ENCODE data around the gene ZNF558.

ZNF558 gene

DNA sequence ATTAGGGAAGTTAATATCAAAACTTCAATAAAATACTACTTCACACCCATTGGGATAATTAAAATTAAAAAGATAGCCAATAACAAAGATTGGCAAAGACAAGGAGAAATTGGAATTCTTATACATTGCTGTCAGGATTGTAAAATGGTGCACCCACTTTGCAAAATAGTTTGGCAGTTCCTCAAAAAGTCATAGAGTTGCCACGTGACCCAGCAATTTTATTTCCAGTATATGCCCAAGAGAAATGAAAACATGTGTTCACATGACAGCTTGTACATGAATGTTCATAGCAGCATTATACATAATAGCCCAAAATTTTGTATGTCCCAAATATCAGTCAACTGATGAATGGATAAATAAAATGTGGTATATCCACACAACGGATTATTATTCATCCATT, 3.3 kb upstream of the ZNF558 start:
- no peak overlapping the region for H3K27ac ChIP-seq
- no peaks in the 10 kb centered on the region for H3K9me3 ChIP-seq (ENCODE audit: severe bottlenecking)
- H3K36me3 ChIP-seq: no peaks in the 10 kb centered on the region
- no peak for TF ChIP-seq CTCF (IDR thresholded peaks at IDR 0.05; ENCODE audit: low read depth, low read length)
- no peak overlapping the region for H3K4me3 ChIP-seq (ENCODE audit: low read depth, low read length)
- DNase-seq: no peak
- peaks cover 43% of the 10 kb centered on the region for H3K27me3 ChIP-seq (ENCODE audit: insufficient read depth, low read depth, severe bottlenecking)

DNA sequence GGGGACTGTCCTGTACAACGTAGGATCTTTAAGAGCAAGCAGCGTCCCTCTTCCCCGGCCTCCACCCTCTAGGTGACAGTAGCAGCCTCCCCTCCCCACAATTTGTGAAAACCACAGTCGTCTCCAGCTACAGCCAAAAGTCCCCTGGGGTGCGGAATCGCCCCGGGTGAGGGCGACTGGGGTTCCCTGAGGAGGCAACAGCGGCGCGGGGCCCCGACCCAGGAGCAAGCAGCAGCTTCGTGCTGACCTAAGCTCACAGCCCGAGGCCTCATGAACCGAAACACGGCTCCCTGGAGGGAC, 322 bp downstream of the ZNF558 start:
- H3K9me3 ChIP-seq (ENCODE audit: severe bottlenecking): peaks cover 3% of the 10 kb centered on the region
- DNase-seq: no peak
- peak overlapping the region; percentile 52 for H3K4me3 ChIP-seq (ENCODE audit: low read depth, low read length)
- H3K36me3 ChIP-seq: no peaks in the 10 kb centered on the region
- TF ChIP-seq CTCF (IDR thresholded peaks at IDR 0.05; ENCODE audit: low read depth, low read length): no peak
- peak overlapping the region; percentile 88 for H3K27ac ChIP-seq
- H3K27me3 ChIP-seq (ENCODE audit: insufficient read depth, low read depth, severe bottlenecking): peaks cover 14% of the 10 kb centered on the region

DNA sequence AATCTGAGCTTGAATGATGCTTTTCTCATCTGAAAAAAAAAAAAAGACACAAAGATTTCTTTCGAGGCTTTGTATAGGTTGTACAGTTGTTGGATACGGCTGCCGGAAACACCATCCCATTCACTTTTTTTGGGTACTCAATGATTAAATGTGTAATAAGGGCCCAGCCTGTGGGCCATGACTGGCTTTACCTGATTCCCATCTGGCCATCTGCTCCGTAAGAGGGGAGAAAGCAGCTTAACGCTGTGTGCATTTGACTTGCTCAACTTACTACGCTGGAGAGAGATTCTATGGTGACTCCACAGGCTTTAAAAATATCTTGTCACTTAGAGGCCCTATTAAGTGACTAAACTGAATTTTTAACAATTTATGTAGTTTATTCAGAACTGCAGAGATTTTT, 731 bp downstream of the ZNF558 start:
- TF ChIP-seq CTCF (IDR thresholded peaks at IDR 0.05; ENCODE audit: low read depth, low read length): no peak
- DNase-seq: peak; percentile 61
- peaks cover 10% of the 10 kb centered on the region for H3K27me3 ChIP-seq (ENCODE audit: insufficient read depth, low read depth, severe bottlenecking)
- H3K9me3 ChIP-seq (ENCODE audit: severe bottlenecking): peaks cover 7% of the 10 kb centered on the region
- no peaks in the 10 kb centered on the region for H3K36me3 ChIP-seq
- peak overlapping the region; percentile 88 for H3K27ac ChIP-seq
- peak overlapping the region; percentile 52 for H3K4me3 ChIP-seq (ENCODE audit: low read depth, low read length)

- TF ChIP-seq CTCF (IDR thresholded peaks at IDR 0.05; ENCODE audit: low read depth, low read length): no peak
- no peak for DNase-seq
These were observed 4.8 kb downstream of the ZNF558 start for GRCh38 chr19:8827277-8827676.

GRCh38 chr19:8826371-8826770, 5.7 kb downstream of the ZNF558 start:
- H3K27me3 ChIP-seq (ENCODE audit: insufficient read depth, low read depth, severe bottlenecking): no peaks in the 10 kb centered on the region
- H3K4me3 ChIP-seq (ENCODE audit: low read depth, low read length): no peak overlapping the region
- no peaks in the 10 kb centered on the region; the same call in 1 of the 2 replicates for H3K36me3 ChIP-seq
- no peak for DNase-seq
- no peak for TF ChIP-seq CTCF (IDR thresholded peaks at IDR 0.05; ENCODE audit: low read depth, low read length)
- H3K9me3 ChIP-seq (ENCODE audit: severe bottlenecking): peaks cover 7% of the 10 kb centered on the region
- no peak overlapping the region for H3K27ac ChIP-seq

More at GRCh38 chr19:8827277-8827676, 4.8 kb downstream of the ZNF558 start:
- Histone ChIP-seq H3K9me3 (ENCODE audit: severe bottlenecking) (peaks cover 7% of the 10 kb centered on the region), H3K4me3 (ENCODE audit: low read depth, low read length) (no peak overlapping the region), H3K27ac (no peak overlapping the region), H3K36me3 (no peaks in the 10 kb centered on the region; the same call in 1 of the 2 replicates), H3K27me3 (ENCODE audit: insufficient read depth, low read depth, severe bottlenecking) (no peaks in the 10 kb centered on the region)

DNA sequence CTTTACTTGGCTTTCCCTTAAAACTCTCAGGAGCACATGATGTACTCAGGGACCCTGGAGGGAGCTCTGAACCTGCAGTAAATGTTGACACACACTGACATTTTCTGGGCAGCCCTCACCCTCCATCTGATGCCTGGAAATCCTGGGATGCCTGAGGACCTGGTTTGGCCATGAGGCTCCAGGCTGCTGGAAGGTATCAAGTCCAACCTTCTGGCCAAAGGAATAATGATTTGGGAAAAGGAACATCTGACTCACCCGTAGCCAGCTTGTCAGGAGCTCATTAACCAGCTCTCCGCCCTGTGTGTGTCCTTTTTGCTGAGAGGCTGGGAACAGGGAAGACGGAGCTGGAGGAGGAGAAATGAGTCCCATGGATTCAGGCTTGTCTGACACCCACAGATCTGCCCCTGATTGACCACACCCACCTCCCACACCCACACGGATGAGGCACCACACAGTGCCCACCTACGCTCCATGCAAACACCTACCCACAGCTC, 10.3 kb downstream of the ZNF558 start:
- no peak for DNase-seq
- Histone ChIP-seq H3K9me3 (ENCODE audit: severe bottlenecking) (peaks cover 4% of the 10 kb centered on the region), H3K27me3 (ENCODE audit: insufficient read depth, low read depth, severe bottlenecking) (no peaks in the 10 kb centered on the region), H3K27ac (no peak overlapping the region), H3K4me3 (ENCODE audit: low read depth, low read length) (no peak overlapping the region), H3K36me3 (peaks cover 30% of the 10 kb centered on the region)
- no peak for TF ChIP-seq CTCF (IDR thresholded peaks at IDR 0.05; ENCODE audit: low read depth, low read length)

All from WERI-Rb-1 (cell line).